ENCODE measurements around the gene HDAC9. TPM values are rescaled to one million over a fixed set of nuclear protein-coding genes. Genes with fewer than 3 reads are reported as not detected.

HDAC9 gene
- total RNA-seq, 4 donors from 2014 or later: 63.0 to 130 (median 107) TPM

DNA sequence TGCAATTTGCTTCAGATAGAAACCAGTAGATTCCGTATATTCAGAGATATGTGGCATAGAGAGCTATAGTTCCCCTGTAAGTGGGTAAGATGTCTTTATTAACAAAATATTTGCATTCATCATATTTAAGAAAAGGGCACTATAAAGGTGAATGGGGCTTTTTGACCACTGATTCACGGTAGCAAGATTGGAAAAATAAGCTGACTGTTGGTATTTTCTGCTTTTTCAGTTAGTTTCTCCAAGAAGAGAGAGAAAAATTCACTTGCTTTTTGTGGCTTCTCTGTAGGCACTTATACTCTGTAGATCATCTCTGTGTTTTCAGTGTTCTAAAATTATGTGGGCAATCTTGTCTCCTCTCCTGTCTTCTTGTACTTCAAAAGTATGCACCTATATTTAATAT, 376.8 kb downstream of the HDAC9 start:
- WGBS: 94% methylated on average over 2 of the region's 2 CpGs
- intact Hi-C loops (cut with DNase I): no loop called here
- H3K27ac ChIP-seq (replicated peaks in 1 of 4): no peak overlapping the region
- H3K36me3 ChIP-seq: no peaks in the 10 kb centered on the region
- TF ChIP-seq EP300 (IDR thresholded peaks at IDR 0.05) (no peak), POLR2A (IDR thresholded peaks at IDR 0.05; ENCODE audit: low read depth) (no peak), POLR2AphosphoS5 (IDR thresholded peaks at IDR 0.05) (no peak), CTCF (IDR thresholded peaks at IDR 0.05) (no peak)
- no peaks in the 10 kb centered on the region for H3K27me3 ChIP-seq
- no peak overlapping the region for H3K4me3 ChIP-seq
- H3K9me3 ChIP-seq: no peaks in the 10 kb centered on the region
- no peaks in the 10 kb centered on the region for H3K4me1 ChIP-seq
- no peak for DNase-seq (ENCODE audit: extremely low spot score)

GRCh38 chr7:18873734-18874336, 378.3 kb downstream of the HDAC9 start:
- no peak for TF ChIP-seq CTCF (IDR thresholded peaks at IDR 0.05)
- TF ChIP-seq POLR2A (IDR thresholded peaks at IDR 0.05; ENCODE audit: low read depth): no peak
- no peak for TF ChIP-seq POLR2AphosphoS5 (IDR thresholded peaks at IDR 0.05)
- no peak for TF ChIP-seq EP300 (IDR thresholded peaks at IDR 0.05)
- Histone ChIP-seq H3K27me3 (no peaks in the 10 kb centered on the region), H3K4me1 (no peaks in the 10 kb centered on the region), H3K4me3 (no peak overlapping the region), H3K36me3 (no peaks in the 10 kb centered on the region), H3K9me3 (no peaks in the 10 kb centered on the region), H3K27ac (replicated peaks in 1 of 4) (no peak overlapping the region)
- WGBS: 91% methylated on average over 5 of the region's 5 CpGs
- intact Hi-C loops (cut with DNase I): no loop called here
- no peak for DNase-seq (ENCODE audit: extremely low spot score)

- Histone ChIP-seq H3K27me3 (no peaks in the 10 kb centered on the region), H3K4me1 (no peaks in the 10 kb centered on the region), H3K36me3 (no peaks in the 10 kb centered on the region), H3K9me3 (no peaks in the 10 kb centered on the region), H3K27ac (replicated peaks in 1 of 4) (no peak overlapping the region), H3K4me3 (no peak overlapping the region)
- TF ChIP-seq POLR2A (IDR thresholded peaks at IDR 0.05; ENCODE audit: low read depth): no peak
- no peak for TF ChIP-seq POLR2AphosphoS5 (IDR thresholded peaks at IDR 0.05)
- TF ChIP-seq CTCF (IDR thresholded peaks at IDR 0.05): no peak
- 62% methylated on average over 1 of the region's 1 CpG for WGBS
- intact Hi-C loops (cut with DNase I): no loop called here
- DNase-seq (ENCODE audit: extremely low spot score): no peak
Measured at GRCh38 chr7:18874880-18875279, 379.3 kb downstream of the HDAC9 start.

DNA sequence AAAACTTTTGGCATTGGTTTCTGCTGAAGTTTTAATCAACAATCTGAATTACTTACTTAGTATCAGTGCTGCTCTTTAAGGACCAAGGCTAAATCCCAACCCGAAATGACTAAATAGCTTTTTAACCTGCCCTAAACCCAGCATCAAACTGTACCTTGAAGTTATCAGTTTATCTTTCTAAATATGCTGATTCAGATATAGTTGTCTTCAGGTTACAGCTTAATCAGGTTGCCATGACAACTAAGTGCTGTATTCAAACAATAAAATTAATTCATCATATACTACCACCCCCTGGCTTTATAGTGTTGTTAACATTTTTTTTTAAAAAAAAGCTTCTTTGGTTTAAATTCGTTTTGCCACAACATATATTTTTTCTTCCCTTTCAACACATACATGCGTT, 382.3 kb downstream of the HDAC9 start:
- no peak overlapping the region for H3K27ac ChIP-seq (replicated peaks in 1 of 4)
- H3K36me3 ChIP-seq: no peaks in the 10 kb centered on the region
- no peak overlapping the region for H3K4me3 ChIP-seq
- intact Hi-C loops (cut with DNase I): no loop called here
- 92% methylated on average over 3 of the region's 3 CpGs for WGBS
- no peaks in the 10 kb centered on the region for H3K9me3 ChIP-seq
- TF ChIP-seq POLR2A (IDR thresholded peaks at IDR 0.05; ENCODE audit: low read depth) (no peak), CTCF (IDR thresholded peaks at IDR 0.05) (no peak), EP300 (IDR thresholded peaks at IDR 0.05) (no peak), POLR2AphosphoS5 (IDR thresholded peaks at IDR 0.05) (no peak)
- no peak for DNase-seq (ENCODE audit: extremely low spot score)
- no peaks in the 10 kb centered on the region for H3K4me1 ChIP-seq
- no peaks in the 10 kb centered on the region for H3K27me3 ChIP-seq

- DNase-seq (ENCODE audit: extremely low spot score): no peak
- H3K9me3 ChIP-seq: no peaks in the 10 kb centered on the region
- intact Hi-C loops (cut with DNase I): no loop called here
- no peak for TF ChIP-seq POLR2AphosphoS5 (IDR thresholded peaks at IDR 0.05)
- TF ChIP-seq EP300 (IDR thresholded peaks at IDR 0.05): no peak
- no peak for TF ChIP-seq POLR2A (IDR thresholded peaks at IDR 0.05; ENCODE audit: low read depth)
- no peak for TF ChIP-seq CTCF (IDR thresholded peaks at IDR 0.05)
- H3K4me3 ChIP-seq: no peak overlapping the region
- no peak overlapping the region for H3K27ac ChIP-seq (replicated peaks in 1 of 4)
- H3K27me3 ChIP-seq: no peaks in the 10 kb centered on the region
- H3K4me1 ChIP-seq: peaks cover 4 to 18% (median 11%) of the 10 kb centered on the region in 4 donors
- no peaks in the 10 kb centered on the region for H3K36me3 ChIP-seq
- WGBS: 96% methylated on average over 4 of the region's 4 CpGs
Measured at GRCh38 chr7:18886832-18887231, 391.3 kb downstream of the HDAC9 start.
